GM18520 (cell line): ENCODE results near the gene ABCB4.
A peak's percentile ranks its signal among the peaks of the same experiment; 100 is the strongest.
"Not testable (repeated sequence)": the region's sequence is repeated elsewhere in the genome, so short reads cannot be mapped to it uniquely, and the experiment has no call there.

ENCODE experiments used
- ATAC-seq: cut with Tn5 transposase; IDR thresholded peaks from one replicate; pipeline ENCODE4 v1.9.1; 2021; ENCODE audit not compliant: unreplicated experiment

The ABCB4 gene

GRCh38 chr7:87479951-87480350 lies 4.5 kb upstream of the ABCB4 start:
- ATAC-seq, result no peak

DNA sequence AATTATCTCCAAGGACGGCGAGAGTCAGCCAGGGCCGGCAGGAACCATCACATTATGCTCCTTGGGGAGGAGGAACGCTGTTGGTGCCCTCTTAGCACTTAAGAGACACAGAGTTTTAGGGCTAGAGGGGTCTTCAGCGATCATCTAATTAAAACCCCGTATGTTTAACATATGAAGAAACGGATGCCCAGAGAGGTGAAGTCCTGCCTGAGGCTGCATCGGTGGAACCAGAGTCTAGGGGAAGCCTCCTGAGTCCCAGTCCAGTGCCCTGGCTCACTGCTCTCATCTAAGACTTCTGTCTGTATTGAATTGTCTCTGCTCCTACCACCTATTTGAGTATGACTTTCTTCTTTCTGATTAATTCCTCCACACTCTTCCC lies 688 bp upstream of the ABCB4 start:
- ATAC-seq, result no peak

GRCh38 chr7:87474533-87475358 lies 734 bp downstream of the ABCB4 start:
- ATAC-seq, result peak; percentile 67

DNA sequence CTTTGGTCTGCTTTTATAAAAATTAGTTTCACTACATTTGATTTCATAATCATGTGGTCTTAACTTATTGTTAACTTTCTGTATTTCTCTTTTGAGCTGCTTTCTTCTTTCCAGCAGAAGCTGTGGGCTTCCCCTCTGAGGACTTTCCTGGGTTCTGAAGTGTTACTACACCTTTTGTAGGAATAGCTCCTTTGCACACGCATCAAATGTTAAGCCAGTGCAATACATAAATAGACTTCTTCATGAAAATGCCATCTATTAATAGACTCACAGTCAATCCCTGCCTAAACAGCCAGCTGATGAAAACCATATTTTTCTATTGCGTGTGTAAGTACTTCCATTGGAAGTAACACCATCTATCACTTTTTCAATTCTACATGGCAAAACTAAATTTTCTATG lies 1.5 kb downstream of the ABCB4 start:
- no peak for ATAC-seq

GRCh38 chr7:87473192-87473591 lies 2.3 kb downstream of the ABCB4 start:
- no peak for ATAC-seq

GRCh38 chr7:87471473-87471872 lies 4.0 kb downstream of the ABCB4 start:
- no peak for ATAC-seq

- ATAC-seq, result not testable (repeated sequence)
These were observed 6.3 kb downstream of the ABCB4 start for GRCh38 chr7:87469204-87469603.

DNA sequence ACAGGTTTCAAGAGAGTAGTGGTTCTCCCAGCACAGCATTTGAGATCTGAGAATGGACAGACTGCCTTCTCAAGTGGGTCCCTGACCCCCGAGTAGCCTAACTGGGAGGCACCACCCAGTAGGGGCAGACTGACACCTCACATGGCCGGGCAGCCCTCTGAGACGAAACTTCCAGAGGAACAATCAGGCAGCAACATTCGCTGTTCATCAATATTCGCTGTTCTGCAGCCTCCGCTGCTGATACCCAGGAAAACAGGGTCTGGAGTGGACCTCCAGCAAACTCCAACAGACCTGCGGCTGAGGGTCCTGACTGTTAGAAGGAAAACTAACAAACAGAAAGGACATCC lies 10.0 kb downstream of the ABCB4 start:
- not testable (repeated sequence) for ATAC-seq

DNA sequence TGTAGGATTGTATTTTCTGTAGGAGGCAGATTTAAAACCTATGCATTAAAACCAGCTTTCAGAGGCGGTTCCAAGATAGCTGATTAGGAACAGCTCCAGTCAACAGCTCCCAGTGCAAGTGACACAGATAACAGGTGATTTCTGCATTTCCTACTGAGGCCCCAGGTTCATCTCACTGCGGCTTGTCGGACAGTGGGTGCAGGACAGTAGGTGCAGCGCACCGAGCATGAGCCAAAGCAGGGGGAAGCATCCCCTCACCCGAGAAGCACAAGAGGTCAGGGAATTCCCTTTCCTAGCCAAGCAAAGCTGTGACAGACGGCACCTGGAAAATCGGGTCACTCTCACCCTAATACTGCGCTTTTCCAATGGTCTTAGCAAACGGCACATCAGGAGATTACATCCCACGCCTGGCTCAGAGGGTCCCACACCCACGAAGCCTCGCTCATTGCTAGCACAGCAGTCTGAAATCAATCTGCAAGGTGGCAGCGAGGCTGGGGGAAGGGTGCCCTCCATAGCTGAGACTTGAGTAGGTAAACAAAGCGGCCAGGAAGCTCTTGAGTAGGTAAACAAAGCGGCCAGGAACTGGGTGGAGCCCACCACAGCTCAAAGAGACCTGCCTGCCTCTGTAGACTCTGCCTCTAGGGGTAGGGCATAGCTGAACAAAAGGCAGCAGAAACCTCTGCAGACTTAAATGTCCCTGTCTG lies 10.5 kb downstream of the ABCB4 start:
- ATAC-seq, result not testable (repeated sequence)

DNA sequence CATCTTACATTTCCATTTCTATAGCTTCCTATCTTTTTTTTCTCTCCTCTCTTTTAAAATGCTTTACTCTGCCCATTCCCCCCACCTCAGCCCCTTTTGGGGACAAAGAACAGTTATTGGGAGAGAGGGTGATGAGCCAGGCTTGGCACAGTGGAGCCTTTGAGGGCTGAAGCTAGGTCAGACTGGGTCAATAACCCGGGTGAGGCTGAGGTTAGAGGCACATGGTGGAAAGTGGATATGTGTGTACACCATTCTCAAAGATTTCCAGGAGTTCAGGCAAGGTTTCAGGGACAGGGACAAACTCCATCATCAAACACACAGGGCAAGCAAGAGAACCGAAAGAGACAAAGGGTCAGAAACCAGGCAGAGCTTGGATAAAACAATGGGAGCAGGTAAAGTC lies 11.5 kb downstream of the ABCB4 start:
- no peak for ATAC-seq

DNA sequence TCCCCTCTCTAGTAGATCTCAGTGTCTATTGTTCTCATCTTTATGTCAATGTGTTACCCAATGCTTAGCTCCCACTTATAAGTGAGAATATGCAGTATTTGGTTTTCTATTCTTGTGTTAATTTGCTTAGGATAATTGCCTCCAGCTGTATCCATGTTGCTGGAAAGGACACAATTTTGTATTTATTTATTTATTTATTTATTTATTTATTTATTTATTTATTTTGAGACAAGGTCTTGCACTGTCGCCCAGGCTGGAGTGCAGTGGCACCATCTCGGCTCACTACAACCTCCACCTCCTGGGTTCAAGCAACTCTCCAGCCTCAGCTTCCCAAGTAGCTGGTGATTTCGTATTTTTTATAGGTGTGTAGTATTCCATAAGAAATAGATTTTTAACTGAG lies 15.0 kb downstream of the ABCB4 start:
- not testable (repeated sequence) for ATAC-seq

DNA sequence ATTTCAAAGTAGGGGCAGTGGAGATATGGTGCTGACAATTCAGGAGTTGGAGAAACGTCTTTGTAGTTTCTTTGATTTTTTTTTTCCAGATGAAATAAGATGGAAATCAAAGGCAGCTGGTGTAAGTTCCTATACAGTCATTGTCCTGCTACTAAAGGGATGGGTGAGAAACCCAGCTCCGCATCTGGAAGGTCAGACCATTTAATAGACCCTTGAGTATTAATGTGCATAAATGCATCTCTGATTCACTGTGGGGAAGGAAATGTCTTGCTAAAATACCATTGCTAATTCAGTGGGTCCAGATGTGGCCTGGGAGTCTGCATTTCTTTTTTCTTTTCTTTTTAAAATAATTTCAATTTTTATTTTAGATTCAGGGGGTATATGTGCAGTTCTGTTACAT lies 15.5 kb downstream of the ABCB4 start:
- ATAC-seq, result no peak

- ATAC-seq, result no peak
These were observed 17.3 kb downstream of the ABCB4 start for GRCh38 chr7:87458148-87458547.

GRCh38 chr7:87456247-87456646 lies 19.2 kb downstream of the ABCB4 start:
- ATAC-seq, result no peak

DNA sequence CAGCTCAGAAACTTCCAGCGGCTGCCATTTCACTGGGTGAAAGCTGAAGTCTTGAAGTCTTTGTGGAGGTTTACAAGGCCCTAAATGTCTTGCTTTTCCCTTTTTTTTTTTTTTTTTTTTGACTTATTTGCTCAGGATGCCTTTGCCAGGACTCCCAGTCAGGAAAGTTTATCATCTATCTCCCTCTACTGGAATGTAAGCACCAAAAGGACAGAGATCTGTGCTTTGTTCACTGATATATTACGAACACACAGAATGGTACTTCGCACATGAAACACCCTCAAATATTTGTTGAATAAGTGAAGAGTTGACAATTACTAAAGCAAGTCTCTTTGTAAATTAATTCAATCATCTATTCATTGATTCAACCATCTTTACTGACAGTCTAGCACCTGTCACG lies 23.2 kb downstream of the ABCB4 start:
- no peak for ATAC-seq

GRCh38 chr7:87451187-87451586 lies 24.3 kb downstream of the ABCB4 start:
- no peak for ATAC-seq

GRCh38 chr7:87450706-87451105 lies 24.8 kb downstream of the ABCB4 start:
- ATAC-seq, result no peak

DNA sequence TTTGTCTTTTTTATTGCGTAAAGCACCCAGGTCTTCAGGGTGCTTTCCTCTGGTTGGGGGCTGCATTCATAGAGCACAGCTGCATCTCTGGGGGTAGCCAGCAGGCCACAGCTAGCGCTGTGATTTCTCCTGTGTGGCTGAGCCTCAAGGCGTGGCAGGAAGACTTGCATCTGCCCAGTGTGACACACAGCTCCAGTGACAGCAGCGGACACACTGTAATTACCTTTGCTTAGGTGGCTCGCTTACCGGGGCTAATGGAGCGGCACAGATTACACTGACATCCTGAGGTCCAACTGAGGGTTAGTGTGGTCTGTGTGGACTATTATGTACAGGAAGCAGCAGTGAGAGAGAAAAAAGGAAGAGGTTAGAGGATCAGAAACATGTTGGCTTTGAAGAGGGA lies 27.1 kb downstream of the ABCB4 start:
- no peak for ATAC-seq

GRCh38 chr7:87447116-87447635 lies 28.3 kb downstream of the ABCB4 start:
- no peak for ATAC-seq

- peak; percentile 84 for ATAC-seq
These were observed 29.6 kb downstream of the ABCB4 start for GRCh38 chr7:87445897-87446296.

DNA sequence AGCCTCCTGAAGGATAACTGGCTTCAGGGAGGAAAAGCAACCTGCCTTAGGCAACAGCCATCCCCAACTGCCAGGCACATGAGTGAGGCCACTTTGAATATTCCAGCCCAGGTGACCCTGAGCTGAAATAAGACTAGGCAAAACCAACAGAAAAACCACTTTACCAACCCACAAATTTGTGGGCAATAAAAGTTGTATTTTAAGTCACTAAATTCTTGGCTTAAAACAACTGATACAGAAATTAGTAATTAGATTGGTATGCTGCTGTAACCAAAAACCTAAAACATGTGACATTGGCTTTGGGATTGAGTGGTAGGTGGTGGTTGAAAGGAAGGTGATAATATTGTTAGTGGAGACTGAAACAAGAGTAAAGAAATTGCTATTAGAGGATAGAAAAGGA lies 39.9 kb downstream of the ABCB4 start:
- no peak for ATAC-seq

GRCh38 chr7:87432536-87432935 lies 42.9 kb downstream of the ABCB4 start:
- no peak for ATAC-seq
